Measurements from ENCODE around the gene SCN11A. TPM values are rescaled to one million over a fixed set of nuclear protein-coding genes. Genes with fewer than 3 reads are reported as not detected.

SCN11A gene
- total and polyA plus RNA-seq, 2 of the 13 experiments (the other 11 are each of a cell fraction or from before 2014, with no cell fraction given) = 0.02 to 0.11 TPM

DNA sequence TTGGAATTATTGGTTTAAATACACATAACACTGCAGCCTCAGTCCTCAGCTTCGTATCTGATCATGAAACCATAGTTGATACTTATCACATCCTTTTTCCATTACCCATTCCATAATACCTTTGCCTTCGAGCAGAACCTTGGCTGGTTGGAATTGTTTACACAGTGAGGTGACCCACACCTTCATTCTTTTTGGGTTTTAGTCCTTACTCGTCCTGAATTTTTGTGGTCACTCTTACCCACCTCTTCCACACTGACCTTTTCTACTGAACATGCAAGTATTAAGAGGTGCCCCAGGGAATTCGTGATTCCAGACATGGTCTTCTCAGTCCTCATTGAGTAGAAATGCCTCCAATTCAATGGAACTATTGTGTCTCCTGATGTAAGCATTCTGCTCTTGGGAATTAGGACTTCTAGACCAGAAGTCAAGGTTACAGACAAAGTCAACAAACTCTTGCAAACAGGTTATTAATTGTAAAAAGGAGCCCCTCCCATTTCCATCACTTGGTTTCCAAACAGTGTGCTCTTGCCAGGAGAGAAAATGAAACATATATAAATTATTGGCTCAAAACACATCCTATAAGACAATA, 37.7 kb downstream of the SCN11A start (continued):
- TF ChIP-seq HDAC2 (CRISPR knock-in tag; IDR thresholded peaks at IDR 0.05) (0 out of 2 replicates have a peak, but pooled peaks have one; percentile 14), NR2F6 (IDR thresholded peaks at IDR 0.05) (peak; percentile 42; the same call in 1 of the 2 replicates), NR2F6 (CRISPR knock-in tag; IDR thresholded peaks at IDR 0.05) (peak; percentile 41; the same call in 1 of the 2 replicates), NR2F1 (CRISPR knock-in tag; IDR thresholded peaks at IDR 0.05) (no peak), TEAD3 (CRISPR knock-in tag; optimal IDR thresholded peaks at IDR 0.05; ENCODE audit: borderline replicate concordance) (peak; percentile 7), KDM6A (CRISPR knock-in tag; IDR thresholded peaks at IDR 0.05; ENCODE audit: low read depth) (0 out of 2 replicates have a peak, but pooled peaks have one; percentile 32), TBX3 (IDR thresholded peaks at IDR 0.05; ENCODE audit: borderline replicate concordance) (0 out of 2 replicates have a peak, but pooled peaks have one; percentile 33), KAT7 (CRISPR knock-in tag; IDR thresholded peaks at IDR 0.05; ENCODE audit: borderline replicate concordance) (no peak), THAP11 (CRISPR knock-in tag; IDR thresholded peaks at IDR 0.05) (0 out of 2 replicates have a peak, but pooled peaks have one; percentile 23), MIXL1 (CRISPR knock-in tag; IDR thresholded peaks at IDR 0.05) (peak; percentile 49; the same call in 1 of the 2 replicates), POGZ (CRISPR knock-in tag; IDR thresholded peaks at IDR 0.05) (peak; percentile 42; the same call in 1 of the 2 replicates), FOXP1 (IDR thresholded peaks at IDR 0.05) (no peak), FOXP1 (CRISPR knock-in tag; IDR thresholded peaks at IDR 0.05) (0 out of 2 replicates have a peak, but pooled peaks have one; percentile 36), POLR2G (IDR thresholded peaks at IDR 0.05; ENCODE audit: low read depth, low read length) (no peak), CREM (IDR thresholded peaks at IDR 0.05) (peak; percentile 44; the same call in 1 of the 2 replicates), CREM (CRISPR knock-in tag; IDR thresholded peaks at IDR 0.05) (no peak), ZNF644 (CRISPR knock-in tag; IDR thresholded peaks at IDR 0.05; ENCODE audit: low read depth) (0 out of 2 replicates have a peak, but pooled peaks have one; percentile 14), SOX6 (IDR thresholded peaks at IDR 0.05) (no peak), SOX6 (CRISPR knock-in tag; IDR thresholded peaks at IDR 0.05) (peak; percentile 77), RXRB (CRISPR knock-in tag; IDR thresholded peaks at IDR 0.05; ENCODE audit: borderline replicate concordance) (peak; percentile 67), SOX13 (IDR thresholded peaks at IDR 0.05) (no peak), SOX13 (CRISPR knock-in tag; conservative IDR thresholded peaks at IDR 0.05 in 1 of 2, IDR thresholded peaks at IDR 0.05 in 1 of 2) (peak in 1 of 2 experiments; percentile 78; a peak in 2 of 4 replicates)
- TF ChIP-seq, protein P1, sequence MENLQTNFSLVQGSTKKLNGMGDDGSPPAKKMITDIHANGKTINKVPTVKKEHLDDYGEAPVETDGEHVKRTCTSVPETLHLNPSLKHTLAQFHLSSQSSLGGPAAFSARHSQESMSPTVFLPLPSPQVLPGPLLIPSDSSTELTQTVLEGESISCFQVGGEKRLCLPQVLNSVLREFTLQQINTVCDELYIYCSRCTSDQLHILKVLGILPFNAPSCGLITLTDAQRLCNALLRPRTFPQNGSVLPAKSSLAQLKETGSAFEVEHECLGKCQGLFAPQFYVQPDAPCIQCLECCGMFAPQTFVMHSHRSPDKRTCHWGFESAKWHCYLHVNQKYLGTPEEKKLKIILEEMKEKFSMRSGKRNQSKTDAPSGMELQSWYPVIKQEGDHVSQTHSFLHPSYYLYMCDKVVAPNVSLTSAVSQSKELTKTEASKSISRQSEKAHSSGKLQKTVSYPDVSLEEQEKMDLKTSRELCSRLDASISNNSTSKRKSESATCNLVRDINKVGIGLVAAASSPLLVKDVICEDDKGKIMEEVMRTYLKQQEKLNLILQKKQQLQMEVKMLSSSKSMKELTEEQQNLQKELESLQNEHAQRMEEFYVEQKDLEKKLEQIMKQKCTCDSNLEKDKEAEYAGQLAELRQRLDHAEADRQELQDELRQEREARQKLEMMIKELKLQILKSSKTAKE (CRISPR knock-in tag; IDR thresholded peaks at IDR 0.05; ENCODE audit: borderline replicate concordance) = 0 out of 2 replicates have a peak, but pooled peaks have one; percentile 54
